GM12873 (cell line): ENCODE results near the gene RAB7B.

ENCODE experiments used
- TF ChIP-seq, protein P1 (sequence below): IDR thresholded peaks from 2 replicates; pipeline ENCODE4 v1.5.1; 2012; ENCODE audit warnings: low read depth, mild to moderate bottlenecking, moderate library complexity, low read length, control low read depth; ENCODE audit not compliant: insufficient read depth; ENCODE audit errors: missing control alignments

RAB7B gene

DNA sequence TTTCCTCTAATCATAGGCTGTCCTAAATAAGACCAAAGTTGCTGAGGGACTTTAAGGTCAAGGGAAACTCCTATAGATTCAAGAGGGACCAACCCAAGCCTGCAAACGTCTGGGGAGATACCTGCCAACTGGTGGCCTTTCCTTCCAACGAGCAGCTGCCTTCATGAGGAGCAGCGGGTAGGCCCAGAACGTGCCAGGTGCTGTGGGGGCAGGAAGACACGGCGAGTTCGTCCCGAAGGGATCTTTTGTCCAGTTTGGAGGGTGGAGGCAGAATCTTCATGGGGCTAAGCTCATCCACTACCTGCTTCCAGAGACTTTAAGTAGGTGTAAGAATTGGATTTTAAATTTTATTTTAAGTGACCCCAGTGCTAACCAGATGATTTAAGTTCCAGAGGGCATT is 34.0 kb downstream of the RAB7B start:
- TF ChIP-seq, protein P1, sequence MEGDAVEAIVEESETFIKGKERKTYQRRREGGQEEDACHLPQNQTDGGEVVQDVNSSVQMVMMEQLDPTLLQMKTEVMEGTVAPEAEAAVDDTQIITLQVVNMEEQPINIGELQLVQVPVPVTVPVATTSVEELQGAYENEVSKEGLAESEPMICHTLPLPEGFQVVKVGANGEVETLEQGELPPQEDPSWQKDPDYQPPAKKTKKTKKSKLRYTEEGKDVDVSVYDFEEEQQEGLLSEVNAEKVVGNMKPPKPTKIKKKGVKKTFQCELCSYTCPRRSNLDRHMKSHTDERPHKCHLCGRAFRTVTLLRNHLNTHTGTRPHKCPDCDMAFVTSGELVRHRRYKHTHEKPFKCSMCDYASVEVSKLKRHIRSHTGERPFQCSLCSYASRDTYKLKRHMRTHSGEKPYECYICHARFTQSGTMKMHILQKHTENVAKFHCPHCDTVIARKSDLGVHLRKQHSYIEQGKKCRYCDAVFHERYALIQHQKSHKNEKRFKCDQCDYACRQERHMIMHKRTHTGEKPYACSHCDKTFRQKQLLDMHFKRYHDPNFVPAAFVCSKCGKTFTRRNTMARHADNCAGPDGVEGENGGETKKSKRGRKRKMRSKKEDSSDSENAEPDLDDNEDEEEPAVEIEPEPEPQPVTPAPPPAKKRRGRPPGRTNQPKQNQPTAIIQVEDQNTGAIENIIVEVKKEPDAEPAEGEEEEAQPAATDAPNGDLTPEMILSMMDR, result no peak

DNA sequence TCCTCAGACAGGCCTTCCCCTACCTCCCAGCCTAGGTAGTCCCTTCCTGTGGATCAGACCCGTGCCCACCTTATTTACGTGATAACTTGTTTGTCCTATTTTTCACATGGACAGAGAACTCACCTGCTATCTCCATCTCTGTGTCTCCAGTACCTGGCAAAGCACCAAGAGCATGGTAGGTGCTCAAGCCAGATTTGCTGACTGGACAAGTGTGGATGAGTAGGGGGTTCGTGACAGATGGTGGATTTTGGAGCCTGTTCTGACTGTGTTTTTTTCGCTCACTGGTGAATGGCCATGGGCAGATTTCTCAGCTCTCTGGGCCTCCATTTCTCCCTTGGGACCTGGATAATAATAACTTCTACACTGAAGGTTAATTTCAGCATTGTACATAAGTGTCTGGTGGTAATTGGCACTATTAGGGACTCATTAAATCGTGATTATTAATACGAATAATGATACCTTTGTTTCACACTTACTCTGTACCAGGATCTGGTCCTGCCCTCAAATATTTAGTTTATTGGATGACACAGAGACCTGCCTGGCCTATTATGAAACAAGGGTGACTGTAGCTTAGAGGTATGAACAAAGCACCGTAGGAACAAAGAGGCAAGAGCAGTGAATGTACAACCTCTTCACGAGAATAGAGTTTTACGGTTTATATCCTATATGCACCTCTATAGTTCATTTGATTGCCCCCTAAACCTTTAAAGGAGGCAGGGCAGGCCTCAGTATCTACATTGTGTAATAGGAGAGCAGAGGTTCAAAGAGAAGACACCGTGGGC is 35.5 kb downstream of the RAB7B start:
- TF ChIP-seq, protein P1, result no peak

DNA sequence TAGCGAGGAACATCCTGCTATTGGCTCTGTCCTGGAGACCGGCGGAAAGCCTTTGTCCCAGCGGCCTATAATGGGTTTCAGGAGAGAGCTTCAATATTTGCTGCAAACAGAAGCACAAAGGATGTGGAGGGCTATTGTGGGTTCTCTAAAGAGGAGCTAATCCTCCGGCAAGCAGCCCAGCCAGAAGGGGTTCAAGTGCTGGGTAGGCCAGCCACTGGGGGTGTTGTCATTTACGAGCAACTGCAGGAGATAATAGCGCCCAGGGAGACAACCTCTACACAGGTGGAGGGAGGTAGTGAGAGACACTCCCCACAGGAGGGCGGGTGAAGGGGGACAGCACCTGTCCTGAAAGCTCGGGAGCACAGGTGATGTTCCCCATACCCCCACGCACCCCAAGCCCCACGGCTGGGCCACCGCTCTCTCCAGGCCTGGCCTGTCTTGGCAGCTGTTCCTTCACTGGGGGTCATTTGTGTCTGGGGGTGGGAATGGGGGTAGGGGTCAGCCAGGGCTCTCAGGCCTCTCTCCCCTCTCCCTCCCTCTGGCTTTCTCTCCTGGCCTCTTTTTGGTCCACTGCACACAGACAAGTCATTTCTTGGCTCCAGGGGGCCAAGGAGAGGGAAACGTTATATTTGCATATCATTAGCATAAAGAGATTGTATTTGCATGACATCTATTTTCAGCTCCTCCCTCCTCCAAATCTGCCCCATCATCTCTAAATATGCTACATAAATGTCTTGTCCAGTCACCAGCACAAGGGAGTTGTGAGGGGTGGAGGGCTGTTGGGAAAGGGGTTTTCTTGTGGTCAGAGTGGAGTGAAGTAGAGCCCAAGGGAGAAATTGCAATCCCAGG is 37.9 kb downstream of the RAB7B start:
- TF ChIP-seq, protein P1, result no peak

DNA sequence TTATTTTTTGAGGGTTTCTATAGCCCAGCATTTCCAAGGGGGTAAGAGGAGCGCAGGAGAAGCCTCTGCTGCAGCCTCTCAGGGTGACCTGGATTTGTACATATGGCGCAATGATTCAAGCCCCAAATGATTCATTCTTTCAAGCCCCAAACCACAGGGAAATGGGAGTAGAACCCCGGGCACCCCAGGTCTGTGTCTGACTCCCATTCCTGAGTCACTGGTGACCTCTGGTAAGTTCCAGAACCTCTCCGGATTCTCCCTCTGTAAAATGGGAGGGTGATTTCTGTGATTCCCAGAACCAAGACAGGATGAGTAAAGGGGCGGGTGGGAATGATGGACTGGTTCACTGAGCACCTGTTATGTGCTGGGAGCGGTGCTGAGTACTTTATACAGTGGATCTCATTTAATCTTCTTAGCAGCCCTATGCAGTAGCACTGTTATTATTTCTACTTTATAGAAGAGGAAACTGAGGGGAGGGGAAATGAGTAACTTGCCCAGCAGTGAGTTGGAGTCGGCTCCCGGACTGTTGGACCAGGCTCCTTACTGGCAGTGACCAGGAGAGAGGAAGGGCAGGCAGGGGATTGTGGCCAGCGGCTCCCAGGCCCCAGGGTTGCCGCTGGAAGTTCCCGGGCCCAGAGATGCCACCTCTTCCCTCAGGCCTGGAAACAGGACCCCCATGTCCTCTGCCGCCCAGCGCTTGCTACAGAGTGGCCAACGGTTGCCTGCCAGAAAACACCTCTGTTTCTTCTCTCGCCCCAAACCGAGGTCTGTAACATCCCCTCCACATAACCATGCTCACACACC is 39.6 kb downstream of the RAB7B start:
- TF ChIP-seq, protein P1, result no peak

DNA sequence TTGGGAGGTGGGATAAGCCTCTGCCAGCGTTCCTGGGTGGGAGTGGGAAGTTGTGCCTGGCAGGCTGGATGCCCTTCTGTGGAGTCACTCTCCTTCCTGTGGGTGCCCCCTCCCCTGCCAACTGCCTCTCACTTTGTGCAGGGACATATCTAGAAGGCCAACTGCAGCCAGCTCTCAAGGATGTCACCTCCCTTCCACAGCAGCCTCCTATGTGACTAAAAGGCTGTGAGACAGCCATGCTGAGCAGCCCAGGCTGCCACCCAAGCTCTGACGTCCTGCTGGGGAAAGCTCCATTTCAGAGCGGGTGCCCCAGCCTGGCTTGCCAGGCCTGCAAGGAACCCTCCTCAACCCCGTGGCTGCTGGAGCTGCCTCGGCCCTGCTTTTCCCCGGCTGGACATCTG is 40.4 kb downstream of the RAB7B start:
- TF ChIP-seq, protein P1, result no peak

DNA sequence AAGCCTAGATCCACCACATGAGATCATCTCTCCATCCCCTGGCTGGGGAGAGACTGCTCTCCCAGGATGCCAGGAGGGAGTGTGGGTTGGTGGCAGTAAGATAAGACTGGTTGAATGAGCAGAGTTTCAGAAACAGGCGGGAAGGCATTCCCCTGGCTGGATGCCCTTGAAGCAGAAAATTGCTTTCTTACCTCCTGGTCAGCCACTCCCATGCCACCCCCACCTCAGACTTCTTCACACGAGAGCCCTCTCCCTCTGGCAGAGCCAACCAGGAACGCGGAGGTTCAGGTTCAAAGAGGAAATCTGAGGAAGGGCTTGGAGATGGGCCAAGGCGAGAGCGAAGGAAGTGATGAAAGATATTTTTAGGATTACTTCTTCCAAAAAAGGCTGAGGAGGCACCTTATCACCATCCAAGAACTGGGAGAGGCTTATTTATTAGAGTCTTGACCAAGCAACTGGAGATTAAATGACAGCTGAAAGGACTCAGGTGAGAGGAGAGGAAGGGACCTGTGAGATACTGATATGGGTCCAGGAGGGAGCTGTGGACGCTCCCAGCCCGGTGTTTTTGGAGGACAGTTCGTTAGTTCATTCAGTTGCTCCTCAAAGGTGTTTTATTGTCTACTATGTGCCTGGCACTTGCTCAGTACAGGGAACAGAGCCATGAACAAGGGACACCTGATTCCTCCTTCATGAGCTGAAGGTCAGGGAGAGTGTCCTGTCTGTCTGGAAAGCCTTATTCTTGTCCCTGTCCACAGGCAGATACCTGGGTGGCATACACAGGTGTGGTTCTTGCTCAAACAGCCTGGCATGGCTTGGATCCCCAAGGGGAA is 41.0 kb downstream of the RAB7B start:
- TF ChIP-seq, protein P1, result no peak
